ENCODE results near the gene DOHH.

- TF ChIP-seq ZFP36 (IDR thresholded peaks at IDR 0.05; ENCODE audit: borderline replicate concordance, partially characterized antibody) = peak; percentile 47
- TF ChIP-seq CTCF (IDR thresholded peaks at IDR 0.05) = peak; percentile 13; the same call in 1 of the 3 replicates
- no peak for TF ChIP-seq HDAC2 (IDR thresholded peaks at IDR 0.05)
- no peak for TF ChIP-seq USF2 (IDR thresholded peaks at IDR 0.05)
Observed at GRCh38 chr19:3469638-3470499, 30.6 kb downstream of the DOHH start.

All from A549 (cell line).